Natural killer cell treated with Interleukin-12 subunit alpha and Interleukin-12 subunit beta and Interleukin-15 and Interleukin-18, amount 100 ng/mL, for 72 hours (primary cell): ENCODE measurements around the gene ARHGEF16. TPM values are rescaled to one million over a fixed set of nuclear protein-coding genes. Genes with fewer than 3 reads are reported as not detected.

Source experiments
- ATAC-seq, 2 donors: fragments of 150-1000 bp; cut with Tn5 transposase in 1 of 2; sonication (Bioruptor Pico), chemical (Tn5 transposase) in 1 of 2; 2 replicates each; pipeline ENCODE4 v1.10.0; 2021
- DNase-seq: peaks from one replicate; pipeline ENCODE4 v3.0.0; 2022; ENCODE audit warnings: low spot score
- H3K27ac Mint-ChIP-seq, 2 donors: 1 replicate in 1 of 2; 2 replicates in 1 of 2; pipeline ENCODE4 v1.8.0; 2022; ENCODE audit warnings: mixed read lengths in 2 of 2, mild to moderate bottlenecking in 1 of 2, moderate library complexity in 1 of 2
- H3K27me3 Mint-ChIP-seq, 2 donors: 1 replicate in 1 of 2; 2 replicates in 1 of 2; pipeline ENCODE4 v1.8.0; 2022; ENCODE audit warnings: mixed read lengths in 2 of 2
- H3K36me3 Mint-ChIP-seq: one replicate; pipeline ENCODE4 v1.8.0; 2022; ENCODE audit warnings: mixed read lengths
- H3K4me1 Mint-ChIP-seq, 2 donors: 1 replicate in 1 of 2; 2 replicates in 1 of 2; pipeline ENCODE4 v1.8.0; 2022; ENCODE audit warnings: low read depth in 2 of 2, mixed read lengths in 2 of 2, mild to moderate bottlenecking in 1 of 2
- H3K4me3 Mint-ChIP-seq: one replicate; pipeline ENCODE4 v1.8.0; 2022; ENCODE audit warnings: mixed read lengths
- H3K9me3 Mint-ChIP-seq: 2 replicates; pipeline ENCODE4 v1.8.0; 2022; ENCODE audit warnings: mixed read lengths
- total RNA-seq, 2 donors: library from RNA; stranded (reverse); gene quantifications; one replicate each; pipeline ENCODE4 v1.2.3, GENCODE V29; 2022

Gene ARHGEF16
- total RNA-seq, 2 donors from 2014 or later = not detected

DNA sequence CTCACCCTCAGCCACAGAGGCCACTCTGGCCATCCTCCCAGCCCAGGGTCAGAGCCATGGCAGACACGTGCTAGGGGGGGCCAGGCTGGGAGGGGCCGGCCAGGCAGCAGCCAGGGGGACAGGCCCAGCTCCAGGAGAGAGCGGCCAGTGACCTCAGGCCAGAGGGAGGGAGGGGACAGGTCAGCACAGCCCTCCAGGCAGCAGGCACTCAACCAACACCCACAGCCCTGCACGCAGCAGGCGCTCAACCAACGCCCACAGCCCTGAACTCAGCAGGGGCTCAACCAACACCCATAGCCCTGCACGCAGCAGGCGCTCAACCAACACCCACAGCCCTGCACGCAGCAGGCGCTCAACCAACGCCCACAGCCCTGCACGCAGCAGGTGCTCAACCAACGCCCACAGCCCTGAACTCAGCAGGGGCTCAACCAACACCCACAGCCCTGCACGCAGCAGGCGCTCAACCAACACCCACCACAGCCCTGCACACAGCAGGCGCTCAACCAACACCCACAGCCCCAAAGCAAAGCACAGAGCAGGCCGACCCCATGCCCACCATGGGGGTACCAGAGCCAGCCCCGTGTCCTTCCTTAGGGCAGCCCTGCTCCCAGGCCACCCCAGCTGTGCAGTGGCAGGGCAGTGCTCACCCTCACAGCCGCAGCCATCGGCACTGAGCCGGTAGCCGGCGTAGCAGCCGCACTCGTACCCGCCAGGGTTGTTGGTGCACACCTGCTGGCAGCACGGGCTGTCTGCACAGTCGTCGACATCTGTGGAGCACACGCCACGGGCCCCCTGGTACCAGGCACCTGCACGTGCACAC lies 55.9 kb downstream of the ARHGEF16 start:
- ATAC-seq (no peak), DNase-seq (no peak)
- Mint-ChIP-seq H3K9me3 (no peaks in the 10 kb centered on the region), H3K27me3 (no peaks in the 10 kb centered on the region), H3K4me3 (no peak overlapping the region), H3K27ac (no peak overlapping the region), H3K4me1 (no peaks in the 10 kb centered on the region), H3K36me3 (no peaks in the 10 kb centered on the region)

- Mint-ChIP-seq H3K4me3 (no peak overlapping the region), H3K27me3 (no peaks in the 10 kb centered on the region), H3K4me1 (no peaks in the 10 kb centered on the region), H3K36me3 (no peaks in the 10 kb centered on the region), H3K9me3 (no peaks in the 10 kb centered on the region), H3K27ac (no peak overlapping the region)
- ATAC-seq (peak in 1 of 2 donors; percentile 7), DNase-seq (no peak)
Observed at GRCh38 chr1:3510956-3511250, 56.4 kb downstream of the ARHGEF16 start.

DNA sequence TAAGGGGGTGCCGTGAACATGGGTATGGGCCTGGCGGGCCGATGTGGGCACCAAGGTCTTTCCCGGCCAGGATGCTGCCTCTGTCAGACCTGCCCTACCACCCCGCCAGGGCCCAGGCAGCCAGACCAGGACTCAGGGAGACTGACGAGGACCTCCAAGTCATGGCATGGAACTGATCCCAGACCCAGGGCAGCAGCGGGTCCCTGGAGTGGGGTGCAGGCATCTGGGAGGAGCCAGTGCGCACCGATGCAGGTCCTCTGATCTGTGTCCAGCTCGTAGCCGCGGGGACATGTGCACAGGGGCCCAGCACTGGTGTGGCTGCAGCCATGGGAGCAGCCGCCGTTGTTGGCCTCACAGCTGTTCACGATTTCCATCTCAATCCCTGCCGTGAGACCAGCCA lies 56.8 kb downstream of the ARHGEF16 start:
- no peaks in the 10 kb centered on the region for H3K9me3 Mint-ChIP-seq
- ATAC-seq = no peak
- no peak for DNase-seq
- no peaks in the 10 kb centered on the region for H3K36me3 Mint-ChIP-seq
- no peaks in the 10 kb centered on the region for H3K27me3 Mint-ChIP-seq
- H3K4me1 Mint-ChIP-seq = no peaks in the 10 kb centered on the region
- H3K27ac Mint-ChIP-seq = no peak overlapping the region
- no peak overlapping the region for H3K4me3 Mint-ChIP-seq

GRCh38 chr1:3511856-3512255 lies 57.4 kb downstream of the ARHGEF16 start:
- Mint-ChIP-seq H3K27me3 (no peaks in the 10 kb centered on the region), H3K4me1 (no peaks in the 10 kb centered on the region), H3K4me3 (no peak overlapping the region), H3K27ac (no peak overlapping the region), H3K9me3 (no peaks in the 10 kb centered on the region), H3K36me3 (no peaks in the 10 kb centered on the region)
- DNase-seq = no peak
- ATAC-seq = no peak

- ATAC-seq = no peak
- Mint-ChIP-seq H3K27me3 (no peaks in the 10 kb centered on the region), H3K27ac (no peak overlapping the region), H3K9me3 (no peaks in the 10 kb centered on the region), H3K4me1 (no peaks in the 10 kb centered on the region), H3K4me3 (no peak overlapping the region), H3K36me3 (no peaks in the 10 kb centered on the region)
- no peak for DNase-seq
Observed at GRCh38 chr1:3514404-3514803, 59.9 kb downstream of the ARHGEF16 start.

DNA sequence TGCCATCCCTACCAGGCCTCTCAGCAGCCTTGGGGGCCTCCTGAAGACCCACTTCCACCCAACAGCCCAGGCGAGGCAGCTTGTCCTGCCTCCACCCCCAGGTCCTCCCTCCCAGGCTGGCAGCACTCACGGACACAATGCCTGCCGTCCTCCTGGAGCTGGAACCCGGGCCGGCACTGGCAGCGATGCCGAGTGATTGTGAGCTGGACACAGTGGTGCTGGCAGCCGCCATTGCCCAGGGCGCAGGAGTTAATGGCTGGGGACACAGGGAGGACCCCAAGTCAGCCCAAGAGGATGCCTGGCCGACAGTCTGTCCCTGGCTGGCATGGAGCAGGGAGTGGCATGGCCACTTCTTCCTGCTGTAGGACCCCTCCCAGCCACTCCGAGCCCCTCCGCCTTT lies 60.8 kb downstream of the ARHGEF16 start:
- Mint-ChIP-seq H3K4me1 (no peaks in the 10 kb centered on the region), H3K27ac (no peak overlapping the region), H3K36me3 (no peaks in the 10 kb centered on the region), H3K27me3 (no peaks in the 10 kb centered on the region), H3K9me3 (no peaks in the 10 kb centered on the region), H3K4me3 (no peak overlapping the region)
- no peak for ATAC-seq
- DNase-seq = no peak

DNA sequence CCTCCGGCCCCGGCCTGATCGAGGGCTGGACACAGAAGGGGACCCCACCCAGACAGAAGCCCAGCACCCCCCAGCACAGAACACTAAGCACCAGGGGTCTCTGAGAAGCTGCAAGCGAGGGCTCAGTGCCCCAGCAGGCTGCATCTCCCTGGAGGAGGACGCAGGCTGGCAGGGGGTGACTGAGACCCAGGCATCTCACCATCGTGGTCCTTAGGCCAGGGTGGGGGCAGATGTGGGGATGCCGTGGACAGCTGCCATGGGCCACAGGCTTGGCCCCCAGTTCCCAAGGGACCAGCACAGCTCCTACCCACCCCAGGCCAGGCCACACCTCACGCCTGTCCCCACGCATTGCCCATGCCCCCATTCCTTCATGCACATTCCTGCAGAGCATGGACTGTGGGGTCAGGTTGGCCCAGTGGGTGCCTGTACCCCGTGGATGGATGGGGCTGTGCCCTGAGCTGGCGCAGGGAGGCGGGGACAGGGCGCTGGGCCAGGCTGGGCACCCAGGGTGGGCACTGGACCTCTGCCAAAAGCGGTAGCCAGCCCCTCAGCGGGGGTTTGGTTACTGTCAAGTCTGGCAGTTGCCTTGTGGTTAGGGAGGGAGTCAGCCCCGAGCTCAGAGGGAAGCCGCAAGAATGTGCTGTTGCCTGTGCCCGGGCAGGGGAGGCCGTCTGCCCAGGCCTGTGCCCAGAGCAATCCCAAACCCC lies 61.5 kb downstream of the ARHGEF16 start:
- Mint-ChIP-seq H3K27ac (no peak overlapping the region), H3K4me1 (no peaks in the 10 kb centered on the region), H3K4me3 (no peak overlapping the region), H3K9me3 (no peaks in the 10 kb centered on the region), H3K27me3 (no peaks in the 10 kb centered on the region), H3K36me3 (no peaks in the 10 kb centered on the region)
- peak in 1 of 2 donors; percentile 2 for ATAC-seq
- DNase-seq = no peak

GRCh38 chr1:3516481-3516869 lies 62.0 kb downstream of the ARHGEF16 start:
- Mint-ChIP-seq H3K9me3 (no peaks in the 10 kb centered on the region), H3K36me3 (no peaks in the 10 kb centered on the region), H3K4me3 (no peak overlapping the region), H3K27me3 (no peaks in the 10 kb centered on the region), H3K4me1 (no peaks in the 10 kb centered on the region), H3K27ac (no peak overlapping the region)
- DNase-seq (no peak), ATAC-seq (no peak)

DNA sequence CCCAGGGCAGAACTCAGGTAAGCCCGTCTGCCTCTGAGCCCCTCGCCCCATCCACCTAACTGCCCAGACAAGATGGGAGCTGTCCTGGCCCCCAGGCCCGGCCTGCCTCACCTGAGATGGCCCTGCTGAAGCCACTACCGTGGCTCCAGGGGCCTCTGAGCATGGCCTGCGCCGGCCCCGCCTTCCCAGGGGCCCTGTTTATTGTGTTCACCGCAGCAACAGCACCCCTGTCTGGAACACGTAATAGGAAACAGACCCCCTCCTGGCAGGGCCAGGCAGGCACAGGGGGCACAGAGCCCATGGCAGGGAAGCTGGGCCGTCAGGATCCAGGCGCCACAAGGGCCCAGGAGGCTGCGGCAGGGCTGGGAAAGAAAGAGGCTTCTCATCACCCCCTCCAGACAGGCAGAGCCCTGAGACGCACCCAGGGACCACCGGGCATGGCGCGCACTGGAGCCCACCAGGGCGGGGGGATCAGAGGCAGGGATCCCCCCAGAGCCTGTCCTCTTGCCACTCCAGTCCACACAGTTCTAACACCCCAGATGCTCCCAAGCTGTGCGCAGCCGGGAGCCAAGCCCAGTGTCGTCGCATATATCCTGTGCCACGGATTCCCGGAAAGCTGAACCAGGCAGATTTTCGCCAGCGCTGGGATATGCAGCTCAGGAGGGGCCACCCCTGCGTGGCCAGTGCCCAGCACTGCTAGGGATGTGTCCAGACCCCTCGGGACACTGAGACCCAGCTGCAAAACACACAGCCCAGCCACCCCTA lies 62.6 kb downstream of the ARHGEF16 start:
- DNase-seq = no peak
- Mint-ChIP-seq H3K4me3 (no peak overlapping the region), H3K4me1 (no peaks in the 10 kb centered on the region), H3K27ac (no peak overlapping the region), H3K27me3 (no peaks in the 10 kb centered on the region), H3K9me3 (no peaks in the 10 kb centered on the region), H3K36me3 (no peaks in the 10 kb centered on the region)
- no peak for ATAC-seq

- ATAC-seq (no peak), DNase-seq (no peak)
- H3K4me1 Mint-ChIP-seq = no peaks in the 10 kb centered on the region
- no peak overlapping the region for H3K4me3 Mint-ChIP-seq
- no peaks in the 10 kb centered on the region for H3K27me3 Mint-ChIP-seq
- no peak overlapping the region for H3K27ac Mint-ChIP-seq
- H3K9me3 Mint-ChIP-seq = no peaks in the 10 kb centered on the region
- no peaks in the 10 kb centered on the region for H3K36me3 Mint-ChIP-seq
Observed at GRCh38 chr1:3518256-3518655, 63.8 kb downstream of the ARHGEF16 start.

DNA sequence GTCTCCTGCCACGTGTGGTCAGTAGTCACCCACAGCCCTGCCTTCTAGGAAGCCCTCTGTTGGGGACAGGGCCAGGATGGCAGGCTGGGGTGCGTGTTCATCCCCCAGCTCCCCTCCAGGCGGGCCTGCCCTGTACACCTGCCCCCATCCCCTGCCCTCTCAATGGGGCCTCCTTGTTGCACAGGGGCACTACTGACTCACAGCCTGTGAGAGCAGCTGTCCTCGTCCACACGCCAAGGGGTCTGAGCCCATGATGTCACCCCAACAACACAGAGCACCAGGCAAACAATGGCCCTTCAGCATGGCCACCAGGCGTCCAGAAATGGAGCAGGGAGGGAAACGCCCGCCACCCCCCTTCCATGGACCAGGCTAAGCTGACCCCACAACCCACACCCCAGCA lies 64.3 kb downstream of the ARHGEF16 start:
- H3K36me3 Mint-ChIP-seq = no peaks in the 10 kb centered on the region
- H3K4me1 Mint-ChIP-seq = no peaks in the 10 kb centered on the region
- no peak overlapping the region for H3K4me3 Mint-ChIP-seq
- no peaks in the 10 kb centered on the region for H3K27me3 Mint-ChIP-seq
- no peak overlapping the region for H3K27ac Mint-ChIP-seq
- no peak for DNase-seq
- no peaks in the 10 kb centered on the region for H3K9me3 Mint-ChIP-seq
- no peak for ATAC-seq

DNA sequence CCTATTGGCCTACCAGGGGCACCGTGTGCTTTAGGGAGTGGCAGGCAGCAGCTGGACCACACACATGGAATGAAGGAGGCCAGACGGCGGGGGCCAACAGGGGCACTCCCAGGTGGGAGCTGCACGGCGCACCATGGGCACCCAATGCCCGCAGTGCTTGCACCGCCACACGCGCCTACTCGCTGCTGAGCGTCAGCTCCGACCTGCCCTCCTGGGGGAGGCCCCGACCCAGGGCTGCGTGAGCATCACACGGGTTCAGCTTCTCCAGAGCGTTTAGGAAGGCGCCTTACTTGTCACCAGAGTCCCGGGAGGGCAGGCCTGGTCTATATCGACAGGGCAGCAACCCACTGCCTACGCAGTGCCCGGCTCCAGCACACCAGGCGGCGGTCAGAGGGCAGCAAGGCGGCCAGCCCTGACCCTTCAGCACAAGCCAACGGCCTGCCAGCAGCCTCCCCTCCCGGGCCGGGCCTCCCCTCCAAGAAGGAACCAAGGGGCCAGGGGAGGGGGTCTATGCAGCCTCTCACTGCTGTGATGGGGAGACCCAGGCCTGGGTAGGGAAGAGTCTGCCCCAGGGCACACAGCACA lies 64.9 kb downstream of the ARHGEF16 start:
- H3K4me3 Mint-ChIP-seq = no peak overlapping the region
- no peaks in the 10 kb centered on the region for H3K36me3 Mint-ChIP-seq
- H3K9me3 Mint-ChIP-seq = no peaks in the 10 kb centered on the region
- DNase-seq (no peak), ATAC-seq (no peak)
- no peaks in the 10 kb centered on the region for H3K4me1 Mint-ChIP-seq
- no peaks in the 10 kb centered on the region for H3K27me3 Mint-ChIP-seq
- no peak overlapping the region for H3K27ac Mint-ChIP-seq

- no peak overlapping the region for H3K27ac Mint-ChIP-seq
- DNase-seq = no peak
- no peaks in the 10 kb centered on the region for H3K4me1 Mint-ChIP-seq
- H3K4me3 Mint-ChIP-seq = no peak overlapping the region
- H3K36me3 Mint-ChIP-seq = no peaks in the 10 kb centered on the region
- no peak for ATAC-seq
- no peaks in the 10 kb centered on the region for H3K9me3 Mint-ChIP-seq
- H3K27me3 Mint-ChIP-seq = no peaks in the 10 kb centered on the region
Observed at GRCh38 chr1:3520419-3521378, 66.2 kb downstream of the ARHGEF16 start.
